DOHH2 (cell line): ENCODE measurements around the gene MMP2.

Experiments
- H3F3A ChIP-seq: fragments of 200-600 bp; sonication (generic), shearing (Covaris generic); 2 replicates; pipeline ENCODE4 v1.6.0; 2016; ENCODE audit warnings: antibody characterized with exemption, mild to moderate bottlenecking; ENCODE audit not compliant: control insufficient read depth, insufficient read depth
- H3K27ac ChIP-seq: fragments of 200-600 bp; sonication (generic); 2 replicates; pipeline ENCODE4 v1.5.1; 2014; ENCODE audit warnings: low read depth, mild to moderate bottlenecking, low read length, moderate library complexity
- H3K27me3 ChIP-seq: fragments of 200-600 bp; sonication (generic); 2 replicates; pipeline ENCODE4 v1.6.1; 2014; ENCODE audit warnings: mild to moderate bottlenecking, low read length, mixed read lengths; ENCODE audit not compliant: control insufficient read depth
- H3K36me3 ChIP-seq: fragments of 200-600 bp; sonication (generic); 2 replicates; pipeline ENCODE4 v1.6.1; 2014; ENCODE audit warnings: mild to moderate bottlenecking, low read length, moderate library complexity, mixed read lengths; ENCODE audit not compliant: control insufficient read depth
- H3K4me1 ChIP-seq: fragments of 200-600 bp; sonication (generic); 2 replicates; pipeline ENCODE4 v1.6.1; 2014; ENCODE audit warnings: mild to moderate bottlenecking, low read length, mixed read lengths; ENCODE audit not compliant: control insufficient read depth
- H3K4me2 ChIP-seq: fragments of 200-600 bp; sonication (generic); 2 replicates; pipeline ENCODE4 v1.6.0; 2014; ENCODE audit warnings: mild to moderate bottlenecking, low read length, moderate library complexity
- H3K4me3 ChIP-seq: fragments of 200-600 bp; sonication (generic); 2 replicates; pipeline ENCODE4 v1.5.1; 2014; ENCODE audit warnings: mild to moderate bottlenecking, low read length, mixed read lengths
- H3K79me2 ChIP-seq: fragments of 200-600 bp; sonication (generic); 2 replicates; pipeline ENCODE4 v1.6.1; 2014; ENCODE audit warnings: mild to moderate bottlenecking, low read length, mixed read lengths; ENCODE audit not compliant: control insufficient read depth
- H3K9me2 ChIP-seq: fragments of 200-600 bp; sonication (generic); replicated peaks from 2 replicates; pipeline ENCODE4 v1.6.1; 2014; ENCODE audit warnings: mild to moderate bottlenecking, low read length, mixed read lengths; ENCODE audit not compliant: control insufficient read depth
- H3K9me3 ChIP-seq: fragments of 200-600 bp; sonication (generic); 2 replicates; pipeline ENCODE4 v1.6.1; 2014; ENCODE audit warnings: antibody characterized with exemption, low read length, mixed read lengths; ENCODE audit not compliant: control insufficient read depth, insufficient read depth
- H4K20me1 ChIP-seq: fragments of 200-600 bp; sonication (generic); 2 replicates; pipeline ENCODE4 v1.6.0; 2014; ENCODE audit warnings: low read depth, mild to moderate bottlenecking, antibody characterized with exemption, low read length, moderate library complexity; ENCODE audit not compliant: control insufficient read depth, insufficient read depth
- CTCF ChIP-seq: fragments of 200-600 bp; sonication (generic); IDR thresholded peaks from one replicate; pipeline ENCODE4 v1.5.1; 2014; ENCODE audit warnings: antibody characterized with exemption, mild to moderate bottlenecking, low read depth, low read length; ENCODE audit not compliant: poor library complexity, severe bottlenecking
- EZH2phosphoT487 ChIP-seq: fragments of 200-600 bp; sonication (generic); IDR thresholded peaks from 2 replicates; pipeline ENCODE4 v1.6.1; 2017; ENCODE audit warnings: borderline replicate concordance, mild to moderate bottlenecking, antibody characterized with exemption, low read length, moderate library complexity, mixed read lengths

The MMP2 gene

GRCh38 chr16:55539049-55539448 lies 60.1 kb downstream of the MMP2 start:
- TF ChIP-seq EZH2phosphoT487, result no peak
- no peak for TF ChIP-seq CTCF
- H3F3A ChIP-seq, result no peaks in the 10 kb centered on the region
- no peaks in the 10 kb centered on the region for H3K9me2 ChIP-seq
- H4K20me1 ChIP-seq, result no peaks in the 10 kb centered on the region
- no peaks in the 10 kb centered on the region for H3K36me3 ChIP-seq
- no peak overlapping the region for H3K4me2 ChIP-seq
- H3K27ac ChIP-seq, result no peak overlapping the region
- H3K9me3 ChIP-seq, result no peaks in the 10 kb centered on the region
- no peaks in the 10 kb centered on the region for H3K79me2 ChIP-seq
- no peaks in the 10 kb centered on the region for H3K27me3 ChIP-seq
- no peak overlapping the region for H3K4me3 ChIP-seq
- no peaks in the 10 kb centered on the region for H3K4me1 ChIP-seq

GRCh38 chr16:55539488-55539887 lies 60.5 kb downstream of the MMP2 start:
- Histone ChIP-seq H3K27me3 (no peaks in the 10 kb centered on the region), H3K27ac (no peak overlapping the region), H3K79me2 (no peaks in the 10 kb centered on the region), H4K20me1 (no peaks in the 10 kb centered on the region), H3K4me2 (no peak overlapping the region), H3K9me2 (no peaks in the 10 kb centered on the region), H3K4me1 (no peaks in the 10 kb centered on the region), H3K4me3 (no peak overlapping the region), H3K36me3 (no peaks in the 10 kb centered on the region), H3F3A (no peaks in the 10 kb centered on the region), H3K9me3 (no peaks in the 10 kb centered on the region)
- no peak for TF ChIP-seq EZH2phosphoT487
- TF ChIP-seq CTCF, result no peak

GRCh38 chr16:55540221-55540620 lies 61.2 kb downstream of the MMP2 start:
- Histone ChIP-seq H3K4me3 (no peak overlapping the region), H3K9me2 (no peaks in the 10 kb centered on the region), H3K36me3 (no peaks in the 10 kb centered on the region), H3K79me2 (no peaks in the 10 kb centered on the region), H3K4me2 (no peak overlapping the region), H3K9me3 (no peaks in the 10 kb centered on the region), H3K27ac (no peak overlapping the region), H3F3A (no peaks in the 10 kb centered on the region), H3K4me1 (no peaks in the 10 kb centered on the region), H4K20me1 (no peaks in the 10 kb centered on the region), H3K27me3 (no peaks in the 10 kb centered on the region)
- TF ChIP-seq CTCF (no peak), EZH2phosphoT487 (no peak)
